HG02588 (cell line): Measurements from ENCODE around the gene PEX11G.

Experiments
- ATAC-seq: cut with Tn5 transposase; IDR thresholded peaks from one replicate; pipeline ENCODE4 v1.9.1; 2021; ENCODE audit warnings: mild to moderate bottlenecking, moderate library complexity; ENCODE audit not compliant: unreplicated experiment

PEX11G gene

DNA sequence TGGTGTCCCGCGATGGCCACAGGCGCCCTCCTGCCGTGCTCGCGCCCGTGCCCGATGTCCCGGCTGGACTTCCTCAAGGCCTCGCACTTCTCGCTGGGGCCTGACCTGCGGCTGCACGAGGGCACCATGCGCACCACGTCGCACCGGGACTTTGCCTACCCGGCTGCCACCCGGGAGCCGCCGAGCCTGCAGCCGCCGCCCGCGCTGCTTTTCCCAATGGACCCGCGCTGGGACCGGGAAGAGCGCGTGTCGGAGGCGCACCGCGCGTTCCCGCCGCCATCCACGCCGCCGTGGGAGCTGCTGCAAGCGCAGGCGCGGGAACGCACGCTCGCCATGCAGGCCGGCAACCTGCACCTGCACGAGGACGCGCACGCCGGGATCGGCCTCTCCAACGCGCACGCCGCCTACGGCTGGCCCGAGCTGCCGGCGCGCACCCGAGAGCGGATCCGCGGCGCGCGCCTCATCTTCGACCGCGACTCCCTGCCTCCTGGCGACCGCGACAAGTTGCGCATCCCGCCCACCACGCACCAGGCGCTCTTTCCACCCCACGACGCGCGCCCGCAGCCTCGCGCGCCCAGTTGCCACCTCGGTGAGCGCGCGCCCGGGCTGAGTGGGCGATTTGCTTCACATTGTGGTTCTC is 12.1 kb upstream of the PEX11G start:
- no peak for ATAC-seq

- no peak for ATAC-seq
Measured at GRCh38 chr19:7497292-7497691, 8.5 kb upstream of the PEX11G start.

DNA sequence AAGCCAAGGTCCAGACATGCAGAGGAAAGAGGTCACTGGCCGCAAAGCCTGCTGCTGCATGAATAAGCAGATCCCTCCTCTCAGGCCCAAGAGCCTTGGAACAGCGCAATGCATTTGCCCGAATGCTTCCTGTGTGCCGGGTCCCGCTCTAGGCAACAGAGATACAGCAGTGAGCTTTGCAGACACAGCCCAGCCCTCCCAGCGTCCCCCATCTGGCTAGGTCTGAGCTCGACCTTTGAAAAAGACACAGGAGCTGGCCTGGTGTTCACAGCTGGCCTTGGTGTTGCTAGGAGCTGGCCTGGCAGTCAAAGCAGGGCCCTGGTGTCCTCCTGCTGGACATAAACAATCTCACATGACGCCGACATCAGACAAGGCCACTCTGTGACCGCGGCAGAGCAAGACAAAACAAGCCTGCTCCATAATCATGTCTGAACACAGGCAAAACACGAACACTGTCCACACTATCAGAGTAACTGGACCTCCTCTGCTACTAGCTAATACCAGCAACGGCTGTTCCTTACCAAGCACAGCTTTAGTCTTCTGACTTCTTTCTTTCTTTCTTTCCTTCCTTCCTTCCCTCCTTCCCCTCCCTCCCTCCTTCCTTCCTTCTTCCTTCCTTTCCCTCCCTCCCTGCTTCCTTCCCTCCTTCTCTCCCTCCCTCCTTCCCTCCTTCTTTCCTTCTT is 5.7 kb upstream of the PEX11G start:
- ATAC-seq = no peak

- no peak for ATAC-seq
Measured at GRCh38 chr19:7492558-7492957, 3.7 kb upstream of the PEX11G start.

DNA sequence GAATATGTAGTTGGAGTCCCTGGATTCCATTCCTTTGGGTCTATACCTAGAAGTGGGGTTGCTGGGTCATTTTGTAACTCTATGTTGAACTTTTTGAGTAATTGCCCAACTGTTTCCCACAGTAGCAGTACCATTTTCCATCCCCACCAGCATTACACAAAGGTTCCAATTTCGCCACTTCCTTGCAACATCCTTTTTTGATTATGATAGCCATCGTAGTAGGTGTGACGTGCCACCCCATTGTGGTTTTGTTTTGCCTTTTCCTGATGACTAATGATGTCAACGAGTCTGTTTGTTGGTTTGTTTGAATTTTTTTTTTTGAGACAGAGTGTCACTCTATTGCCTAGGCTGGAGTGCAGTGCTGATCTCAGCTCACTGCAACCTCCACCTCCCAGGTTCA is 3.3 kb upstream of the PEX11G start:
- ATAC-seq = no peak

DNA sequence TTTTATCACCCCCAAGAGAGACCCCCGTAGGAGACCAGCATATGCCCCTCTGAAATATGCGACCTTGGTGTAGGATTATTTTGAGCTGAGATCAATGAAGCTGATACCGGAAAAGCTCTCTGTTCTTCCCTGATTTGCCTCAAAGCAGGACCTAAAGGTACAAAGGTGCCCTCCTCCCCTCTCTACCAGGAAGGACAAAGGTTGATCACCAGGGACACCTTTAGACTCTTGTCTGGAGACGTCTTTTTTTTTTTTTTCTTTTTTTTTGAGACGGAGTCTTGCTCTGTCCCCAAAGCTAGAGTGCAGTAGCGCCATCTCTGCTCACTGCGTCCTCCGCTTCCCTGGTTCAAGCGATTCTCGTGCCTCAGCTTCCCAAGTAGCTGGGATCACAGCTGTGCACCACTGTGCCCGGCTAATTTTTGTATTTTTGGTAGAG is 792 bp upstream of the PEX11G start:
- ATAC-seq = no peak

DNA sequence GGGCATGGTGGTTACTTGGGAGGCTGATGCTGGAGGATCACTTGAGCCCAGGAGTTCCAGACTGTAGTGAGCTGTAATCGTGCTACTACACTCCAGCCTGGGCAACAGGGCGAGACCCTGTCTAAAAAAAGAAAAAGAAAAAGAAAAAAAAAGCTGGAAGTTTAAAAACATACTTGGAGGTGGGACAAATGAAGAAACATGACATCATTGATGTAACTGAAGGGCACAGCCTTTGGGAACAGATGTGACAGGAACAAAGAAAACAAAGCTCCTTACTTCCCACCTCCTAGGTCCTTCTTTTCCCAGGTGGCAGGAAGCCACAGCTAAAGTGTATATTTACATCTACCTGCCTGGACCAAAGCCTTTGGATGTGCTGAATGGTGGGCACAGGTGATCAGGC is 1.9 kb downstream of the PEX11G start:
- no peak for ATAC-seq

- no peak for ATAC-seq
Measured at GRCh38 chr19:7483720-7484201, 5.1 kb downstream of the PEX11G start.

- ATAC-seq = no peak
Measured at GRCh38 chr19:7482584-7483439, 6.0 kb downstream of the PEX11G start.

DNA sequence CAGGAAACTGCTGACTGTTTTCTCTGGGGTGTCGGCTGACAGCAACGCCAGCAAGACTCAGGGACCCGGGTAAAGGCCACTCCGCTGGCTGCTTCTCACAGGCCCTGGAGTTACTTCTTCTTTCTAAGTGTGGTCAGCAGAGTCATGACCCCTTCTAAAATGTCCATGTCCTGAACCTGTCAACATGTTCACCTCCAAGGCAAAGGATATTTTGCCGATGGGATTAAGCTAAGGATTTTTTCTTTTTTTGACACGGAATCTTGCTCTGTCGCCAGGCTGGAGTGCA is 7.9 kb downstream of the PEX11G start:
- no peak for ATAC-seq

DNA sequence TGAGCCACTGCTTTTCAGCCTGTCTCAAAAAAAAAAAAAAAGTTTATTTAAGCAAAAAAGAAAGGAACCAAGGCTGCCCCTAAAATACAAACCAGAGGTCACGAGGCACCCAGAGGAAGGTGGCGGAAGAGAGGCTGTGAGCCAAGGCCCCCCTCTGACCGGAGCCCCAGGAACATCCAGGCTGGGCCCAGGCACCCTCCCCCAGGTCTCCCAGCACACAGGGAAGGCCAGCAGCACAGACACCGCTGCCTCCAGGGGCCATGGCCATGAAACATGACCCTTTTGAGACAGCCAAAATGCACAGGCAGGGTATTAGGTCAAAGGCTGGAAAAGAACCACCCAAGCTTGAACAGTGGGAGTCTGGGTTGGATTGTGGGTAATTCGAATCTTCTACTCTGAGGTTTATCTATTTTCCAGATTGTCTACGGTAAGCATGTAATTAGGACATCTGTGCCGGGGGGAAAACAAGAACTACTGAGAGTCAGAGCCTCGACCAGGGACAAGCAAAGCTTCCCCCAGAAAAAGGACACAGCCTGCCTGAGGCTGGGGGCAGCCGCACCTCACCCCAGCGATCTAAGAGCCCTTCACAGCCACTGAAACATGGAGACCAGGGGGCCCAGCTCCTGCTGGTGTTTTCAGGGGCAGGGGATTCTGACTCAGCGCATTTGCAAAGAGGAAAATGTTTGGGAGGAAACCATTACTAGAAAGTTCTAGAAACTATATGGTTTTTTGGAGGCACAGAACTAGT is 8.4 kb downstream of the PEX11G start:
- no peak for ATAC-seq

- ATAC-seq = no peak
Measured at GRCh38 chr19:7478843-7479227, 10.0 kb downstream of the PEX11G start.

GRCh38 chr19:7478173-7478842 is 10.5 kb downstream of the PEX11G start:
- no peak for ATAC-seq

- ATAC-seq = no peak
Measured at GRCh38 chr19:7477758-7478157, 11.1 kb downstream of the PEX11G start.

- no peak for ATAC-seq
Measured at GRCh38 chr19:7476777-7477494, 11.9 kb downstream of the PEX11G start.

DNA sequence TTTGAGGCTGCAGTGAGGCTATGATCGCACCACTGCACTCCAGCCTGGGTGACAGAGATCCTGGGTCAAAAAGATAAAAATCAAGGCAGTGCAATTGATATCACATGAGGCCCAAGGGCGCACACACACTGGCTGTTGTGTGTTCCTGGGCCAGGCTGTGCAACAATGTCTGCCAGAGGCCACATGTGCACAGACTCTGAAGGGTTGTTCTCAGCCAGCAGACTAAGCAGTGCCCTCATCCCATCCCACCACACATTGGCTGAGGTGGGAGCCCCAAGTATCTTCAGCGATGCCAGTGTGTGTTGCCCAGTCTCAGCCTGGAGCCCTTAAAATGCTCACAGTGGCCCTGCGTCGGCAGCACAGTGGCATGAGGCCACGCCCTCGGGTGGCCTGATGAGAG is 12.6 kb downstream of the PEX11G start:
- ATAC-seq = no peak

- ATAC-seq = no peak
Measured at GRCh38 chr19:7475665-7476064, 13.2 kb downstream of the PEX11G start.

GRCh38 chr19:7471696-7472615 is 16.9 kb downstream of the PEX11G start:
- no peak for ATAC-seq
